OCI-LY7 (cell line): ENCODE data around the gene PAM16. TPM values are rescaled to one million over a fixed set of nuclear protein-coding genes. Genes with fewer than 3 reads are reported as not detected.

Experiments used
- BruUV-seq: library from RNA; stranded (reverse); fragments of 400-500 nt; replicated peaks from 2 replicates; lab custom pipeline; 2021; lab: Mats Ljungman, UMichigan
- CTCF ChIA-PET: fragments of 300-600 bp; sonication (Branson Sonifier 250); formaldehyde crosslinking; loops from one replicate; lab custom pipeline; 2022; ENCODE audit warnings: antibody characterized with exemption; ENCODE audit not compliant: unreplicated experiment; lab: Charles Lee
- POLR2A ChIA-PET: fragments of 300-600 bp; sonication (Branson Sonifier 250); formaldehyde crosslinking; loops from one replicate; lab custom pipeline; 2022; ENCODE audit warnings: antibody characterized with exemption; lab: Charles Lee
- DNase-seq: peaks from one replicate; pipeline ENCODE4 v3.0.0-alpha.2; 2015; ENCODE audit warnings: low spot score
- H2AFZ ChIP-seq: fragments of 200-600 bp; sonication (generic), shearing (Covaris generic); 2 replicates; pipeline ENCODE4 v1.6.1; 2014; ENCODE audit warnings: mild to moderate bottlenecking, antibody characterized with exemption, low read length, moderate library complexity
- H3K27ac ChIP-seq: fragments of 200-600 bp; sonication (generic); 2 replicates; pipeline ENCODE4 v1.5.1; 2014; ENCODE audit warnings: mixed run types, low read depth, mild to moderate bottlenecking, moderate library complexity, low read length, inconsistent platforms; ENCODE audit not compliant: poor library complexity, severe bottlenecking
- H3K36me3 ChIP-seq: fragments of 200-600 bp; sonication (generic); 2 replicates; pipeline ENCODE4 v1.6.1; 2014; ENCODE audit warnings: mild to moderate bottlenecking, antibody characterized with exemption, low read length, moderate library complexity, mixed read lengths; ENCODE audit not compliant: insufficient read depth
- H3K4me1 ChIP-seq: fragments of 200-600 bp; sonication (generic); 2 replicates; pipeline ENCODE4 v1.5.1; 2014; ENCODE audit warnings: mild to moderate bottlenecking, low read length; ENCODE audit not compliant: insufficient read depth, poor library complexity, severe bottlenecking
- H3K4me2 ChIP-seq: fragments of 200-600 bp; sonication (generic); 2 replicates; pipeline ENCODE4 v1.6.1; 2014; ENCODE audit warnings: mild to moderate bottlenecking, low read length
- H3K4me3 ChIP-seq: fragments of 200-600 bp; sonication (generic); 2 replicates; pipeline ENCODE4 v1.5.1; 2014; ENCODE audit warnings: mild to moderate bottlenecking, low read depth, low read length; ENCODE audit not compliant: poor library complexity, severe bottlenecking
- H3K79me2 ChIP-seq: fragments of 200-600 bp; sonication (generic); 2 replicates; pipeline ENCODE4 v1.6.1; 2016; ENCODE audit warnings: low read depth, mild to moderate bottlenecking, low read length, moderate library complexity, mixed read lengths; ENCODE audit not compliant: insufficient read depth
- H3K9me2 ChIP-seq: fragments of 200-600 bp; sonication (generic); 2 replicates; pipeline ENCODE4 v1.6.1; 2016; ENCODE audit warnings: mild to moderate bottlenecking, low read length, mixed read lengths; ENCODE audit not compliant: insufficient read depth
- H3K9me3 ChIP-seq: fragments of 200-600 bp; sonication (generic); 2 replicates; pipeline ENCODE4 v1.6.1; 2014; ENCODE audit warnings: mild to moderate bottlenecking, mixed run types, low read length, mixed read lengths
- H4K20me1 ChIP-seq: fragments of 200-600 bp; sonication (generic); 2 replicates; pipeline ENCODE4 v1.6.1; 2014; ENCODE audit warnings: mild to moderate bottlenecking, antibody characterized with exemption, low read length, moderate library complexity, mixed read lengths; ENCODE audit not compliant: insufficient read depth
- CTCF ChIP-seq: fragments of 200-600 bp; sonication (generic); conservative IDR thresholded peaks from 2 replicates; pipeline ENCODE4 v1.5.1; 2014; ENCODE audit warnings: mild to moderate bottlenecking, antibody characterized with exemption, low read length, moderate library complexity, mixed read lengths
- EZH2phosphoT487 ChIP-seq: fragments of 200-600 bp; sonication (generic); IDR thresholded peaks from 2 replicates; pipeline ENCODE4 v1.6.1; 2018; ENCODE audit warnings: low read depth, borderline replicate concordance, mild to moderate bottlenecking, mixed run types, antibody characterized with exemption, low read length, moderate library complexity, mixed read lengths
- intact Hi-C: fragments of 100-400 bp; cut with micrococcal nuclease; formaldehyde crosslinking; loops from one replicate; pipeline ENCODE4 v1.10.0; 2022; ENCODE audit not compliant: unreplicated experiment
- total RNA-seq, 2 experiments: library from RNA; depleted of rRNA in 1 of 2; stranded (reverse); fragments of >200 nt in 1 of 2; shearing (Covaris generic) in 1 of 2; gene quantifications; 2 replicates each; pipeline ENCODE4 v1.2.3, GENCODE V29; 2014 to 2022

PAM16 gene
- total RNA-seq, 2 experiments from 2014 or later = 80.6 to 82.4 TPM

GRCh38 chr16:4358831-4359561 lies 7.9 kb upstream of the PAM16 start:
- CTCF ChIA-PET = interaction anchor here (0.5 kb wide), 1 partner anchor 43 kb away, joined by 3 read pairs; no protein-coding TSS in a partner anchor
- Histone ChIP-seq H3K27ac (no peak overlapping the region), H3K9me3 (no peaks in the 10 kb centered on the region), H3K36me3 (peaks cover 69% of the 10 kb centered on the region), H2AFZ (no peak overlapping the region), H3K9me2 (no peaks in the 10 kb centered on the region), H3K4me1 (peaks cover 12% of the 10 kb centered on the region), H4K20me1 (no peaks in the 10 kb centered on the region), H3K4me3 (no peak overlapping the region), H3K4me2 (no peak overlapping the region), H3K79me2 (no peaks in the 10 kb centered on the region)
- POLR2A ChIA-PET = interaction anchor here (0.6 kb wide), 1 partner anchor 116 kb away, joined by 3 read pairs; no protein-coding TSS in a partner anchor
- BruUV-seq = no TSS peak
- intact Hi-C loops = loop anchor here (1.0 kb wide), 1 partner anchor 43 kb away; no protein-coding TSS in a partner anchor
- DNase-seq = peak; percentile 65
- TF ChIP-seq EZH2phosphoT487 (no peak), CTCF (peak; percentile 89)

- ChIA-PET POLR2A (no interaction called here), CTCF (no interaction called here)
- TF ChIP-seq EZH2phosphoT487 = no peak
- no peak for TF ChIP-seq CTCF
- intact Hi-C loops = no loop called here
- DNase-seq = no peak
- H3K36me3 ChIP-seq = peaks cover 61% of the 10 kb centered on the region
- no peak overlapping the region for H3K4me2 ChIP-seq
- H3K9me2 ChIP-seq = no peaks in the 10 kb centered on the region
- no peak overlapping the region for H3K27ac ChIP-seq
- no peaks in the 10 kb centered on the region for H4K20me1 ChIP-seq
- H3K4me1 ChIP-seq = peaks cover 10% of the 10 kb centered on the region
- no peaks in the 10 kb centered on the region for H3K9me3 ChIP-seq
- no TSS peak for BruUV-seq
- H3K79me2 ChIP-seq = no peaks in the 10 kb centered on the region
- H3K4me3 ChIP-seq = no peak overlapping the region
- no peak overlapping the region for H2AFZ ChIP-seq
Observed at GRCh38 chr16:4358236-4358635, 7.1 kb upstream of the PAM16 start.

DNA sequence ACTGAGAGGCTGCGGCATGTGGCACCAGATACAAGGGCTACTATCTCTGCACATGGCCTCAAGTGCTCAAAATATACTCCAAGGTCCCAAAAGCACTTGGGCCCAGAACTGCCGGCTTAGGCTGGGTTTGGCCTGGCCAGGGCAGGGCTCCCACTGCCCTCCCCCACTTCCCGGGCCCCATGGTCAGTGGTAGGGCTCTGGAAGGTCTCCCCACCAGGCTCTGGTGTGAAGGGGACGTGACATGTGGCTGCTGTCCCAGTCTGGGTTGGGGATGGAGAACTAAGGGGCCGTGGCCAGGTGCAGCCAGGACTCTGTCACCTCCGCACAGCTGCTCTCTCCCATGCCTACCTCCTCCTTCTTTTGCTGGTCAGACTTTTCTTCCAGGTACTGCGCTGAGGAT lies 5.7 kb upstream of the PAM16 start:
- intact Hi-C loops = no loop called here
- no peaks in the 10 kb centered on the region for H3K79me2 ChIP-seq
- H2AFZ ChIP-seq = no peak overlapping the region
- H3K9me3 ChIP-seq = no peaks in the 10 kb centered on the region
- BruUV-seq = no TSS peak
- ChIA-PET CTCF (no interaction called here), POLR2A (no interaction called here)
- DNase-seq = no peak
- TF ChIP-seq EZH2phosphoT487 (no peak), CTCF (no peak)
- no peak overlapping the region for H3K27ac ChIP-seq
- no peak overlapping the region for H3K4me2 ChIP-seq
- H3K4me3 ChIP-seq = no peak overlapping the region
- peaks cover 47% of the 10 kb centered on the region for H3K36me3 ChIP-seq
- H4K20me1 ChIP-seq = no peaks in the 10 kb centered on the region
- no peaks in the 10 kb centered on the region for H3K9me2 ChIP-seq
- peaks cover 3% of the 10 kb centered on the region for H3K4me1 ChIP-seq
